Stimulated activated CD8-positive, alpha-beta memory T cell treated with anti-CD3 and anti-CD28 coated beads, Interleukin-2, amount 100 ng/mL, for 48 hours (primary cell): ENCODE results near the gene BUB1B.

Experiments
- DNase-seq, 2 donors: peaks; one replicate each; pipeline ENCODE4 v3.0.0-alpha.2; 2020; ENCODE audit warnings: low read depth in 2 of 2

BUB1B gene

GRCh38 chr15:40240619-40241221, 79.9 kb downstream of the BUB1B start:
- no peak for DNase-seq

DNA sequence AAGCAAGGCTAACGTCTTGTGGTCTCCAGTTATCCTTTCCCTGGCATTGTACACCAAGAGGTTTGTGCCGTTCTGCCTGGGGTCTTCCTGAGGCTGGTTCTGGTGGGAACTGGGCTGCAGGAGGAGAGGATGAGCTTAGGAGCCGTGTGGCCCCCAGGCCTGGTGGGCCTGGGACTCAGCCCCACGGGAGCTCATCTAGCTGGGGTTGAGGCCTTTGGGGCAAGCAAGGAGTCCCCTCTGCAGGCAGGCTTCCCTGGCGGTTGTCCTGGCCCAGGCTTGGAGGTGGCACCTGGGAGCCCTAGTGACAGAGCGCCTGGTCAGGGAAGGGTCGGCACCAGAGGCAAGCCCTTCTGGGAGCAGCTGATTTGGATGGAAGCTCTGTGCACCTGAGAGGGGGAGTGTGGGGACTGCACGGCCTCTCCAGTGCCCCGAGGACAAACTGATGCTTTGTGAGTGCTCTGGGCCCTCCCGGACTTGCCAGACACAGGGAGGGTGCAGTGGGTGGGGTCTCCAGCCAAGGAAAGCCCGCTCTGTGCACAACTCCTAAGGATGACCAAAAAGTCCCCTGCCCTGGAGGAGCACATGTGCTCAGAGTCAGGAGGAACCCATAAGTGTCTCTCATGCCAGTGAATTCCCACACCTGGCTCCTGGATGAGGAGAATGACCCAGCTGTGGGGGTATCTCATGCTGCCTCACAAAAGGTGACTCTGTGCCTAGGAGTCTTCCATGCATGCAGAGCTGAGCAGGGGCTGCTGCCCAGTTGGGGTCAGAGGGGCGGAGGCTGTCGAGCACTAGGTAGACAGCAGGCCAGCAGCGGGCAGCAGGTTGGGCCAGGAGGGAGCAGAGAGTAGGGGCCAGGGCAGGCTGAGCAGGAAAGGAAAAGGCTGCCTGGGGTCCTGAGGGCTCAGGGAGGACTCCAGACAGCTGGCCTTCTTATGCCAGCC, 80.7 kb downstream of the BUB1B start:
- no peak for DNase-seq

GRCh38 chr15:40242213-40242599, 81.3 kb downstream of the BUB1B start:
- no peak for DNase-seq

DNA sequence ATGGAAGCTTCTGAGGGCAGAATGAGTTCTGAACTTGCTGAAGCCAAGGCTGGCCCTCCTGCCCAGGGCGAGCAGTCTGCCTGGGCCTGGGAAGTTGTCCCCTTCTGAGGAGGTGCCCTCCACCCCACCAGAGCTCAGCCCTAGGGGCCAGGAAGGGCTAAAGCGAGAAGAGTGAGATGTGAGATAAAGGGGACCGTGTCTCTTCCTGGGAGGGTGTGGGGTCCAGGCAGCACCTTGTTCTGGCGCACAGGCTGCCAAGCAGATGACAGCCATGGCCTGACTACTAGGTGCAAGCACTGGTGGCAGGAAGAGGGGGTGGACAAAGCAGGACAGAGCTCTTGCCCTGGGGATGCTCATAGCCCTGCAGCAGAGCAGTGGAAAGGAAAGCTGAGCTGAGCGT, 81.7 kb downstream of the BUB1B start:
- no peak for DNase-seq

- no peak for DNase-seq
Measured at GRCh38 chr15:40243126-40243810, 82.4 kb downstream of the BUB1B start.

DNA sequence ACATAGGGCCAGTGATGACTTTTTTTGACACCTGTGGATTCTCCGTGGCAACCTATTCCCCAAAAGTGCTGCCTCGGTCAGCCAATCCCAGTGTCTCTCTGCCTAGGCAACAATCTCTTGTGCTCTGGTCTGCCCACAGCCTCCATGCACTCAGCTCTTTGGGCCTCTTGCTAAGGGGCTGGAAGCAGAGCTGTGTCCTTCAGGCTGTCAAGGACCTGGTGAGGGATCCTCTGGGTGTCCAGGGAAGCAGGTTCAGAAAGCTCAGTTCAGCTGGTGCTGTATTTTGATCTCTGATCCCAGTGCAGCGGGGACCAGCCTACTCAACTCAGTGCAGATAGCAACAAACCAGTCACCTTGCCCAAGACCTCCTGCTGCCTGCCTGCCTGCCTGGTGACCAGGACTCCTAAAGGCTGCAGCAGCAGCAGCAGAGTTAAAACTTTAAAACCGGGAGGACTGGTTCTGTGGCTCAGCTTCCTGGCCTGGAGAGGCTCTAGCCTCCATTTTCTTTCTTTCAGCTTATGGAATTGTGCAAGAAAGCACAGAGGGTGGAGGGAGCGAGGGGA, 84.2 kb downstream of the BUB1B start:
- no peak for DNase-seq

GRCh38 chr15:40245666-40246450, 85.0 kb downstream of the BUB1B start:
- DNase-seq, result no peak

- DNase-seq, result no peak
Measured at GRCh38 chr15:40246496-40247280, 85.8 kb downstream of the BUB1B start.

DNA sequence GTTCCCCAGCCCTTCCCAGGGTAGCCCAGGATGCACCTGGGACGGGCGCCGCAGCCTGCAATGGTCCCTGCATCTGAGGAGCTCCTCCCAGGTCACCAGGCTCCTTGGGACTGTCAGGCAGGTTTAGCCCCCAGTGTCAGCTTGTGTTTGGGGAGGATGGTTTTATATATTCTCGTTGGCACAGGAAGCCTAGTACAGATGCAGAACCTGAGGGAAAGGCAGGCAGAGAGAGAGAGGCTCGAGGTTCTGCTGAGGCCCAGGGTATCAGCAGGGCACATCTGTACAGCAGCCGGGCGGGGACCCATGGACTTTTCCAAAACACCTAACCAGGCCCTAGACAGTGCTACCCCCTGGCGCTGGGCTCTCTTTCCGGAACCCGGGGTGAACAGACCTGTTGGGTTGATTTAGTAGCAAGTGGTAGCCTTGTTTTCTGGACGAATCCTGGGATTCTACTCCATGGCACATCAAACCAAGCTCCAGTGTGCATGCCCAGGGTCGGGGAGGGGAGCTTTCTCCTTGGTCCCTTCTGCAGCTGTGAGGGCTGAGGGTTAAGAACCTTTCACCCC, 86.6 kb downstream of the BUB1B start:
- DNase-seq, result no peak

GRCh38 chr15:40248006-40248783, 87.3 kb downstream of the BUB1B start:
- no peak for DNase-seq

- no peak for DNase-seq
Measured at GRCh38 chr15:40249477-40250303, 88.8 kb downstream of the BUB1B start.

- DNase-seq, result no peak
Measured at GRCh38 chr15:40250304-40250656, 89.4 kb downstream of the BUB1B start.

DNA sequence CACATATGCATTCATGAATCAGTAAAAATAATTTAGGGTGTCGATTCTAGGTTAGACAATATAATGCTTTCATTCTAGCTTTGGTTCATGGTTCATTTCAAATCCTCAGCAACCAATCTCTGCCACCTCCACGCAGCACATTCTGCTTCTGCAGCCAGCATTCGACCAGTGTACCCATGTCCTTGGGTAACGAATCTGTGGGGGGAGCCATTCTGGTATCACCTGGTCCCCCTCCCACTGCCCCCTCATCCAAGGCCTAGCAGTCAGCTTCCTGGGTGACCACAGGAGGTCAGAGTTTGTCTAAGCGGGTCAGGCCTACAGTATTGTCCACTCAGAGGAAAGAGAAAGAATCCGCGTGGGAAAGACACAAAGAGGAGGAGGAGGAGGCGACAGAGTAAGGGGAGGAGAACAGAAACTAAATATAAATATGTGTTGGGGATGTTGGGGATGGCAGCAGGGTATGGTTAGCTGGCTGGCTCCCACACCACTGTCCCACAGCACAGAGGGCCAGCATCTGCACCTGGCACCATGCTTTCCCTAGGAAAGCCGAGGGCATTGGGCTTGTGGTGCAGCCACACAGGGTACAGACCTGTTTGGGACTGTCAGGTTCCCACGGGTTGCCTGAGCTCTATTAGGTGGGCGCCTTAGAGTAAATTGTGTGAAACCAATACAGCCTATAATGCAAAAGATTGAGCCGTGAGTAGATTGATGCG, 90.1 kb downstream of the BUB1B start:
- no peak for DNase-seq

GRCh38 chr15:40251486-40252140, 90.7 kb downstream of the BUB1B start:
- DNase-seq, result no peak

GRCh38 chr15:40252141-40252437, 91.2 kb downstream of the BUB1B start:
- no peak for DNase-seq

DNA sequence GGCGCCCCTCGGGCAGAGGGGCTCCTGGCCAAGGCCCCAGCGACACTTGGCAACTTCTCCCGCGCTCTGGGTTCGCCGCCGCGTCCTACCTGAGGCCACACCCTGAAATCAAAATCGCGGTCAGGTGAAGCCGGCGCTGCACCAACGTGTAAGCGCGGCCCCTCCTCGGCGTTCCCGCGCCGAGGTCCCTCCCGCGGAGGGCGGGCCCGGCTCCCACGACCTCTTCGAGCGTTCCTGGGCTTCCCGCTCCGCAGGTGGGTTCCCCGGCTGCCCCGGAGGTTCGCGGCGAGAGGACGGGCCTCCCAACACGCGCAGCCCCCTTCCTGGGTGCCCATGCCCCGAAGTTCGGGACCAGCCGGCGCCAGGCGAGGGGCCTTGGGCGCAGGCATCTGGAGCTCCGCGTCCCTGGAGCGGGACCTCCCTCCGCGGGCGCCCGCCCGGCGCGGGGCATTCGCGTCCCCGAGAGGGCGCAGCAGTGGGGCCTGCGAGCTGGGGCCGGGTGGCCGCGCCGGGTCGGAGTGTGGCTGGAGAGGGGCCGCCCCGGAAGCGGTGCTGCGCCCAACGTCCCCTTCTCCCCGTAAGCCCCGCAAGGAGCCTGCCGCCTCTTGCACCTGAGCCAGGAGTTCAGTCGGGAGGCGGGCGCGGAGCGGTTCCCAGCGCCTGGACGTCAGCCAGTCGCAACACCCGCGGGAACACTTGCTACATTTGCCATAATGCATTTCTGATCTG, 91.7 kb downstream of the BUB1B start:
- DNase-seq, result no peak

DNA sequence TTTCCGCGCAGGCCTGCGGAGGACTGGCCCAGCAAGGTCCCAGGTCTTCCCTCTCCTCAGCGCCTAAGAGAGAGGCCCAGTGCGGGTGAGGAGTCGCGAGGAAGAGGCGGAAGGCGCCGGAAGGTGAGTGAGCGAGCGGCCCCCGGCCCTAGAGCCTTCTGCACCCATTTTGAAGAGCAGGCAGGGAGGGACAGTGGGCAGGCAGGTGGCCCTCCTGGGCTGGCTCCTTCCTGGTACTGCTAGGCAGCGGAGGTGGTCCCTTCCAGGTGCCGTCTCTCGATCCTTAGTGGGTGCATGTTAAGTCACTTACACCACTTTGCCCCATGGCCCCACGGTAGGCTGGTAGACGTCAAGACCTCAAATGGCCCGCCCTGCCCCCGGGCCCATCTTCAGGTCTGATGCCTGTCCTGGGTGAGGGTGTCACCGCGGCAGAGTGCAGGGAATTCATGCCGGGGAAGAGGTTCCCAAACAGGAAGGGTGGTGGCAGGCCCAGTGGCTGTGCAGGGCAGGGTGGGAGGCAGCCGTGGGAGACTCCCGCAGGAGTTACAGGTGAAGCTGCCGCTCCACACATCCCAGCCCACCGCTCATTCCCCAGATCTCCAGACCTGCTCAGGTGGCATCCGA, 92.4 kb downstream of the BUB1B start:
- DNase-seq, result no peak
